Suprapubic skin (tissue), 4 donors: ENCODE results near the gene FRMD7. TPM values are rescaled to one million over a fixed set of nuclear protein-coding genes. Genes with fewer than 3 reads are reported as not detected.

Source experiments
- DNase-seq, 2 donors: peaks; one replicate each; pipeline ENCODE4 v3.0.0-alpha.2; 2019; ENCODE audit warnings: low spot score in 2 of 2
- H3K27ac ChIP-seq: fragments of 200-600 bp; sonication (generic); one replicate; pipeline ENCODE4 v1.5.1; 2019
- H3K27me3 ChIP-seq: fragments of 200-600 bp; sonication (generic); one replicate; pipeline ENCODE4 v1.5.1; 2019
- H3K36me3 ChIP-seq: fragments of 200-600 bp; sonication (generic); one replicate; pipeline ENCODE4 v1.5.1; 2019
- H3K4me1 ChIP-seq: fragments of 200-600 bp; sonication (generic); one replicate; pipeline ENCODE4 v1.5.1; 2019
- H3K4me3 ChIP-seq: fragments of 200-600 bp; sonication (generic); one replicate; pipeline ENCODE4 v1.5.1; 2019; ENCODE audit warnings: mild to moderate bottlenecking
- H3K9me3 ChIP-seq: fragments of 200-600 bp; sonication (generic); one replicate; pipeline ENCODE4 v1.5.1; 2019
- CTCF ChIP-seq, 2 donors: fragments of 200-600 bp in 1 of 2; fragments of 450-650 bp in 1 of 2; sonication (generic) in 1 of 2; IDR thresholded peaks; one replicate each; pipeline ENCODE4 v1.5.1; 2016 to 2019; ENCODE audit warnings: antibody characterized with exemption in 2 of 2, mild to moderate bottlenecking in 1 of 2, moderate library complexity in 1 of 2
- EP300 ChIP-seq: sonication (generic); formaldehyde crosslinking; IDR thresholded peaks from one replicate; pipeline ENCODE4 v1.6.1; 2017; ENCODE audit warnings: antibody characterized with exemption
- POLR2A ChIP-seq, 2 donors: fragments of 450-650 bp; IDR thresholded peaks; one replicate each; pipeline ENCODE4 v1.6.1; 2017; ENCODE audit warnings: antibody characterized with exemption in 2 of 2, mild to moderate bottlenecking in 2 of 2, moderate library complexity in 2 of 2
- POLR2AphosphoS5 ChIP-seq, 3 donors: sonication (generic); formaldehyde crosslinking; IDR thresholded peaks; one replicate each; pipeline ENCODE4 v1.6.1; 2017; ENCODE audit warnings: antibody characterized with exemption in 3 of 3
- WGBS: methylation state at CpG from one replicate; pipeline ENCODE4 v1.1.5; 2018; 5-methylcytosine and 5-hydroxymethylcytosine counted together
- total RNA-seq, 4 donors: library from RNA; depleted of rRNA; stranded (reverse); fragments of >200 nt; gene quantifications; one replicate each; pipeline ENCODE4 v1.1.0, GENCODE V29; 2016

The FRMD7 gene
- total RNA-seq, 4 donors from 2014 or later: 0.34 to 0.36 TPM; not detected in 2

GRCh38 chrX:132031867-132032266, 96.0 kb downstream of the FRMD7 start:
- DNase-seq: no peak

GRCh38 chrX:132030264-132030663, 97.6 kb downstream of the FRMD7 start:
- no peaks in the 10 kb centered on the region for H3K36me3 ChIP-seq

More at GRCh38 chrX:132031867-132032266, 96.0 kb downstream of the FRMD7 start:
- TF ChIP-seq EP300 (no peak), POLR2AphosphoS5 (IDR thresholded peaks at IDR 0.05) (no peak), POLR2A (IDR thresholded peaks at IDR 0.05) (no peak), CTCF (IDR thresholded peaks at IDR 0.05) (no peak)
- WGBS: 65% methylated on average over 4 of the region's 4 CpGs
- no peaks in the 10 kb centered on the region for H3K27me3 ChIP-seq
- H3K9me3 ChIP-seq: no peaks in the 10 kb centered on the region
- no peak overlapping the region for H3K4me3 ChIP-seq
- H3K36me3 ChIP-seq: no peaks in the 10 kb centered on the region
- H3K4me1 ChIP-seq: no peaks in the 10 kb centered on the region
- H3K27ac ChIP-seq: no peak overlapping the region

More at GRCh38 chrX:132030264-132030663, 97.6 kb downstream of the FRMD7 start:
- no peak overlapping the region for H3K4me3 ChIP-seq
- no peaks in the 10 kb centered on the region for H3K27me3 ChIP-seq
- H3K9me3 ChIP-seq: no peaks in the 10 kb centered on the region
- H3K4me1 ChIP-seq: no peaks in the 10 kb centered on the region
- H3K27ac ChIP-seq: no peak overlapping the region
- TF ChIP-seq POLR2AphosphoS5 (IDR thresholded peaks at IDR 0.05) (no peak), POLR2A (IDR thresholded peaks at IDR 0.05) (no peak), CTCF (IDR thresholded peaks at IDR 0.05) (no peak), EP300 (no peak)
- no peak for DNase-seq

Other genes starting within 250 kb of the FRMD7 start
- gene STK26, start 104.7 kb downstream of the FRMD7 start, total RNA-seq: 10 to 100 TPM in 3 of 4 donors, 1 to 10 TPM in 1; 8.6 to 12.6 (median 11.3) TPM
- gene RAP2C, start 91.4 kb upstream of the FRMD7 start, total RNA-seq: 10 to 100 TPM; 15.1 to 21.7 (median 15.4) TPM